Loucy (cell line): ENCODE results near the gene NRP1.

Experiments used
- EZH2phosphoT487 ChIP-seq: fragments of 200-600 bp; IDR thresholded peaks from 2 replicates; pipeline ENCODE4 v1.6.1; 2018; ENCODE audit warnings: antibody characterized with exemption, mild to moderate bottlenecking, moderate library complexity, borderline replicate concordance
- TF ChIP-seq, protein P1 (sequence below): fragments of 200-600 bp; sonication (generic); conservative IDR thresholded peaks from 2 replicates; pipeline ENCODE4 v1.5.1; 2014; ENCODE audit warnings: mild to moderate bottlenecking, antibody characterized with exemption, low read length

GRCh38 chr10:33331379-33331694 lies 3.1 kb downstream of the NRP1 start:
- TF ChIP-seq, protein P1, sequence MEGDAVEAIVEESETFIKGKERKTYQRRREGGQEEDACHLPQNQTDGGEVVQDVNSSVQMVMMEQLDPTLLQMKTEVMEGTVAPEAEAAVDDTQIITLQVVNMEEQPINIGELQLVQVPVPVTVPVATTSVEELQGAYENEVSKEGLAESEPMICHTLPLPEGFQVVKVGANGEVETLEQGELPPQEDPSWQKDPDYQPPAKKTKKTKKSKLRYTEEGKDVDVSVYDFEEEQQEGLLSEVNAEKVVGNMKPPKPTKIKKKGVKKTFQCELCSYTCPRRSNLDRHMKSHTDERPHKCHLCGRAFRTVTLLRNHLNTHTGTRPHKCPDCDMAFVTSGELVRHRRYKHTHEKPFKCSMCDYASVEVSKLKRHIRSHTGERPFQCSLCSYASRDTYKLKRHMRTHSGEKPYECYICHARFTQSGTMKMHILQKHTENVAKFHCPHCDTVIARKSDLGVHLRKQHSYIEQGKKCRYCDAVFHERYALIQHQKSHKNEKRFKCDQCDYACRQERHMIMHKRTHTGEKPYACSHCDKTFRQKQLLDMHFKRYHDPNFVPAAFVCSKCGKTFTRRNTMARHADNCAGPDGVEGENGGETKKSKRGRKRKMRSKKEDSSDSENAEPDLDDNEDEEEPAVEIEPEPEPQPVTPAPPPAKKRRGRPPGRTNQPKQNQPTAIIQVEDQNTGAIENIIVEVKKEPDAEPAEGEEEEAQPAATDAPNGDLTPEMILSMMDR, result no peak
- no peak for TF ChIP-seq EZH2phosphoT487
